ENCODE data around the gene TTLL7.
"Not testable (repeated sequence)": the region's sequence is repeated elsewhere in the genome, so short reads cannot be mapped to it uniquely, and the experiment has no call there.

The TTLL7 gene

GRCh38 chr1:83928396-83928795 lies 70.5 kb downstream of the TTLL7 start:
- Histone ChIP-seq H3K9ac (ENCODE audit: low read length) (no peak overlapping the region), H3K36me3 (ENCODE audit: control insufficient read depth, low read depth, low read length) (no peaks in the 10 kb centered on the region), H3K27me3 (ENCODE audit: control insufficient read depth, insufficient read depth, low read length) (no peaks in the 10 kb centered on the region), H3K27ac (ENCODE audit: low read length) (no peak overlapping the region), H3K4me3 (ENCODE audit: low read length) (no peak overlapping the region), H3K4me1 (ENCODE audit: control insufficient read depth, low read depth, low read length) (no peaks in the 10 kb centered on the region), H3K9me3 (ENCODE audit: control insufficient read depth, low read depth, low read length) (no peaks in the 10 kb centered on the region)

GRCh38 chr1:83927701-83928100 lies 71.2 kb downstream of the TTLL7 start:
- Histone ChIP-seq H3K4me1 (ENCODE audit: control insufficient read depth, low read depth, low read length) (no peaks in the 10 kb centered on the region), H3K36me3 (ENCODE audit: control insufficient read depth, low read depth, low read length) (no peaks in the 10 kb centered on the region), H3K27ac (ENCODE audit: low read length) (no peak overlapping the region), H3K9me3 (ENCODE audit: control insufficient read depth, low read depth, low read length) (no peaks in the 10 kb centered on the region), H3K27me3 (ENCODE audit: control insufficient read depth, insufficient read depth, low read length) (no peaks in the 10 kb centered on the region), H3K9ac (ENCODE audit: low read length) (no peak overlapping the region), H3K4me3 (ENCODE audit: low read length) (no peak overlapping the region)

- Histone ChIP-seq H3K9me3 (ENCODE audit: control insufficient read depth, low read depth, low read length) (no peaks in the 10 kb centered on the region), H3K9ac (ENCODE audit: low read length) (no peak overlapping the region), H3K36me3 (ENCODE audit: control insufficient read depth, low read depth, low read length) (no peaks in the 10 kb centered on the region), H3K27me3 (ENCODE audit: control insufficient read depth, insufficient read depth, low read length) (no peaks in the 10 kb centered on the region), H3K4me1 (ENCODE audit: control insufficient read depth, low read depth, low read length) (no peaks in the 10 kb centered on the region), H3K27ac (ENCODE audit: low read length) (no peak overlapping the region), H3K4me3 (ENCODE audit: low read length) (no peak overlapping the region)
Observed at GRCh38 chr1:83927061-83927460, 71.9 kb downstream of the TTLL7 start.

GRCh38 chr1:83923553-83923952 lies 75.4 kb downstream of the TTLL7 start:
- Histone ChIP-seq H3K9me3 (ENCODE audit: control insufficient read depth, low read depth, low read length) (no peaks in the 10 kb centered on the region), H3K36me3 (ENCODE audit: control insufficient read depth, low read depth, low read length) (no peaks in the 10 kb centered on the region), H3K4me1 (ENCODE audit: control insufficient read depth, low read depth, low read length) (no peaks in the 10 kb centered on the region), H3K9ac (ENCODE audit: low read length) (no peak overlapping the region), H3K27me3 (ENCODE audit: control insufficient read depth, insufficient read depth, low read length) (no peaks in the 10 kb centered on the region), H3K4me3 (ENCODE audit: low read length) (no peak overlapping the region), H3K27ac (ENCODE audit: low read length) (no peak overlapping the region)

GRCh38 chr1:83922431-83922830 lies 76.5 kb downstream of the TTLL7 start:
- Histone ChIP-seq H3K27ac (ENCODE audit: low read length) (no peak overlapping the region), H3K36me3 (ENCODE audit: control insufficient read depth, low read depth, low read length) (no peaks in the 10 kb centered on the region), H3K27me3 (ENCODE audit: control insufficient read depth, insufficient read depth, low read length) (no peaks in the 10 kb centered on the region), H3K4me1 (ENCODE audit: control insufficient read depth, low read depth, low read length) (no peaks in the 10 kb centered on the region), H3K4me3 (ENCODE audit: low read length) (no peak overlapping the region), H3K9me3 (ENCODE audit: control insufficient read depth, low read depth, low read length) (no peaks in the 10 kb centered on the region), H3K9ac (ENCODE audit: low read length) (no peak overlapping the region)

- Histone ChIP-seq H3K27me3 (ENCODE audit: control insufficient read depth, insufficient read depth, low read length) (no peaks in the 10 kb centered on the region), H3K9me3 (ENCODE audit: control insufficient read depth, low read depth, low read length) (no peaks in the 10 kb centered on the region), H3K36me3 (ENCODE audit: control insufficient read depth, low read depth, low read length) (no peaks in the 10 kb centered on the region), H3K4me1 (ENCODE audit: control insufficient read depth, low read depth, low read length) (no peaks in the 10 kb centered on the region), H3K9ac (ENCODE audit: low read length) (no peak overlapping the region), H3K27ac (ENCODE audit: low read length) (no peak overlapping the region), H3K4me3 (ENCODE audit: low read length) (no peak overlapping the region)
Observed at GRCh38 chr1:83920320-83920719, 78.6 kb downstream of the TTLL7 start.

- Histone ChIP-seq H3K4me3 (ENCODE audit: low read length) (no peak overlapping the region), H3K36me3 (ENCODE audit: control insufficient read depth, low read depth, low read length) (no peaks in the 10 kb centered on the region), H3K9me3 (ENCODE audit: control insufficient read depth, low read depth, low read length) (no peaks in the 10 kb centered on the region), H3K27me3 (ENCODE audit: control insufficient read depth, insufficient read depth, low read length) (no peaks in the 10 kb centered on the region), H3K9ac (ENCODE audit: low read length) (no peak overlapping the region), H3K27ac (ENCODE audit: low read length) (no peak overlapping the region), H3K4me1 (ENCODE audit: control insufficient read depth, low read depth, low read length) (no peaks in the 10 kb centered on the region)
Observed at GRCh38 chr1:83919872-83920271, 79.1 kb downstream of the TTLL7 start.

- no peak overlapping the region for H3K4me3 ChIP-seq (ENCODE audit: low read length)
- no peaks in the 10 kb centered on the region for H3K27me3 ChIP-seq (ENCODE audit: control insufficient read depth, insufficient read depth, low read length)
Observed at GRCh38 chr1:83918688-83919285, 80.1 kb downstream of the TTLL7 start.

GRCh38 chr1:83917959-83918358 lies 81.0 kb downstream of the TTLL7 start:
- Histone ChIP-seq H3K9ac (ENCODE audit: low read length) (no peak overlapping the region), H3K4me3 (ENCODE audit: low read length) (no peak overlapping the region), H3K9me3 (ENCODE audit: control insufficient read depth, low read depth, low read length) (no peaks in the 10 kb centered on the region), H3K27ac (ENCODE audit: low read length) (no peak overlapping the region), H3K4me1 (ENCODE audit: control insufficient read depth, low read depth, low read length) (no peaks in the 10 kb centered on the region), H3K36me3 (ENCODE audit: control insufficient read depth, low read depth, low read length) (no peaks in the 10 kb centered on the region), H3K27me3 (ENCODE audit: control insufficient read depth, insufficient read depth, low read length) (no peaks in the 10 kb centered on the region)

More at GRCh38 chr1:83918688-83919285, 80.1 kb downstream of the TTLL7 start:
- no peaks in the 10 kb centered on the region for H3K36me3 ChIP-seq (ENCODE audit: control insufficient read depth, low read depth, low read length)
- H3K9me3 ChIP-seq (ENCODE audit: control insufficient read depth, low read depth, low read length): no peaks in the 10 kb centered on the region
- H3K27ac ChIP-seq (ENCODE audit: low read length): no peak overlapping the region
- no peak overlapping the region for H3K9ac ChIP-seq (ENCODE audit: low read length)
- no peaks in the 10 kb centered on the region for H3K4me1 ChIP-seq (ENCODE audit: control insufficient read depth, low read depth, low read length)

- H3K4me3 ChIP-seq (ENCODE audit: low read length); H3K27ac ChIP-seq (ENCODE audit: low read length); H3K9ac ChIP-seq (ENCODE audit: low read length); H3K4me1 ChIP-seq (ENCODE audit: control insufficient read depth, low read depth, low read length); H3K9me3 ChIP-seq (ENCODE audit: control insufficient read depth, low read depth, low read length); H3K27me3 ChIP-seq (ENCODE audit: control insufficient read depth, insufficient read depth, low read length); H3K36me3 ChIP-seq (ENCODE audit: control insufficient read depth, low read depth, low read length): not testable (repeated sequence)
Observed at GRCh38 chr1:83916094-83916493, 82.8 kb downstream of the TTLL7 start.

GRCh38 chr1:83912876-83913275 lies 86.1 kb downstream of the TTLL7 start:
- no peak overlapping the region for H3K4me3 ChIP-seq (ENCODE audit: low read length)
- no peak overlapping the region for H3K9ac ChIP-seq (ENCODE audit: low read length)
- no peaks in the 10 kb centered on the region for H3K27me3 ChIP-seq (ENCODE audit: control insufficient read depth, insufficient read depth, low read length)
- H3K9me3 ChIP-seq (ENCODE audit: control insufficient read depth, low read depth, low read length): no peaks in the 10 kb centered on the region
- no peak overlapping the region for H3K27ac ChIP-seq (ENCODE audit: low read length)
- no peaks in the 10 kb centered on the region for H3K4me1 ChIP-seq (ENCODE audit: control insufficient read depth, low read depth, low read length)
- no peaks in the 10 kb centered on the region for H3K36me3 ChIP-seq (ENCODE audit: control insufficient read depth, low read depth, low read length)

GRCh38 chr1:83910461-83910860 lies 88.5 kb downstream of the TTLL7 start:
- Histone ChIP-seq H3K36me3 (ENCODE audit: control insufficient read depth, low read depth, low read length) (no peaks in the 10 kb centered on the region), H3K4me3 (ENCODE audit: low read length) (no peak overlapping the region), H3K9me3 (ENCODE audit: control insufficient read depth, low read depth, low read length) (no peaks in the 10 kb centered on the region), H3K27ac (ENCODE audit: low read length) (no peak overlapping the region), H3K27me3 (ENCODE audit: control insufficient read depth, insufficient read depth, low read length) (no peaks in the 10 kb centered on the region), H3K9ac (ENCODE audit: low read length) (no peak overlapping the region), H3K4me1 (ENCODE audit: control insufficient read depth, low read depth, low read length) (no peaks in the 10 kb centered on the region)
